ENCODE measurements around the gene ATP2C2. TPM values are rescaled to one million over a fixed set of nuclear protein-coding genes. Genes with fewer than 3 reads are reported as not detected.

The ATP2C2 gene
- polyA plus RNA-seq, 1 donor (not counting 4 experiments of a cell fraction or from before 2014, with no cell fraction given), result 0.96 TPM

GRCh38 chr16:84322749-84323148 is 45.6 kb upstream of the ATP2C2 start:
- Histone ChIP-seq H3K9me1 (ENCODE audit: control insufficient read depth, extremely low read depth, insufficient read depth, low read length) (no peaks in the 10 kb centered on the region), H3K27me3 (ENCODE audit: control insufficient read depth, extremely low read depth, insufficient read depth, low read length) (peaks cover 27% of the 10 kb centered on the region), H3K36me3 (ENCODE audit: control insufficient read depth in 2 of 2, extremely low read depth in 1 of 2, insufficient read depth in 2 of 2, low read length in 2 of 2) (no peaks in the 10 kb centered on the region), H3K79me2 (ENCODE audit: control insufficient read depth, insufficient read depth, low read length) (no peaks in the 10 kb centered on the region), H3K9me3 (ENCODE audit: control insufficient read depth, low read depth, low read length) (peaks cover 2% of the 10 kb centered on the region), H2AFZ (ENCODE audit: control insufficient read depth, low read length) (no peak overlapping the region), H3K4me3 (ENCODE audit: control insufficient read depth in 2 of 3, extremely low read depth in 1 of 3, insufficient read depth in 2 of 3, low read depth in 1 of 3, low read length in 3 of 3) (no peak overlapping the region), H3K4me2 (ENCODE audit: control insufficient read depth, extremely low read depth, insufficient read depth, low read depth, low read length) (no peak overlapping the region), H3K27ac (ENCODE audit: control insufficient read depth, insufficient read depth, low read length) (no peak overlapping the region), H4K20me1 (ENCODE audit: control insufficient read depth, extremely low read depth, insufficient read depth, low read length) (no peaks in the 10 kb centered on the region), H3K4me1 (ENCODE audit: control insufficient read depth, extremely low read depth, insufficient read depth, low read length) (no peaks in the 10 kb centered on the region), H3K9ac (ENCODE audit: control insufficient read depth, extremely low read depth, insufficient read depth, low read length) (no peak overlapping the region)
- dilution Hi-C loops (cut with MboI; ENCODE audit: extremely low pct_ligation_motif_present, low sequenced_read_pairs), result no loop called here
- FAIRE-seq (no peak), DNase-seq (ENCODE audit: low read depth, low spot score) (no peak)
- no peak for TF ChIP-seq CTCF (optimal IDR thresholded peaks at IDR 0.05 in 1 of 3, IDR thresholded peaks at IDR 0.05 in 1 of 3, conservative IDR thresholded peaks at IDR 0.05 in 1 of 3; ENCODE audit: extremely low read depth in 1 of 3, insufficient read depth in 2 of 3, low read length in 3 of 3)
- TF ChIP-seq EZH2 (IDR thresholded peaks at IDR 0.05; ENCODE audit: low read length), result no peak

- H3K4me1 ChIP-seq (ENCODE audit: control insufficient read depth, extremely low read depth, insufficient read depth, low read length), result no peaks in the 10 kb centered on the region
- no peak overlapping the region for H3K4me2 ChIP-seq (ENCODE audit: control insufficient read depth, extremely low read depth, insufficient read depth, low read depth, low read length)
- H3K9me1 ChIP-seq (ENCODE audit: control insufficient read depth, extremely low read depth, insufficient read depth, low read length), result no peaks in the 10 kb centered on the region
- no peak overlapping the region for H3K27ac ChIP-seq (ENCODE audit: control insufficient read depth, insufficient read depth, low read length)
- H3K27me3 ChIP-seq (ENCODE audit: control insufficient read depth, extremely low read depth, insufficient read depth, low read length), result peaks cover 27% of the 10 kb centered on the region
- dilution Hi-C loops (cut with MboI; ENCODE audit: extremely low pct_ligation_motif_present, low sequenced_read_pairs), result no loop called here
- no peak for TF ChIP-seq CTCF (optimal IDR thresholded peaks at IDR 0.05 in 1 of 3, IDR thresholded peaks at IDR 0.05 in 1 of 3, conservative IDR thresholded peaks at IDR 0.05 in 1 of 3; ENCODE audit: extremely low read depth in 1 of 3, insufficient read depth in 2 of 3, low read length in 3 of 3)
- no peak for TF ChIP-seq EZH2 (IDR thresholded peaks at IDR 0.05; ENCODE audit: low read length)
- FAIRE-seq (no peak), DNase-seq (ENCODE audit: low read depth, low spot score) (no peak)
- H4K20me1 ChIP-seq (ENCODE audit: control insufficient read depth, extremely low read depth, insufficient read depth, low read length), result no peaks in the 10 kb centered on the region
- H3K9ac ChIP-seq (ENCODE audit: control insufficient read depth, extremely low read depth, insufficient read depth, low read length), result no peak overlapping the region
- no peaks in the 10 kb centered on the region for H3K36me3 ChIP-seq (ENCODE audit: control insufficient read depth in 2 of 2, extremely low read depth in 1 of 2, insufficient read depth in 2 of 2, low read length in 2 of 2)
- H3K9me3 ChIP-seq (ENCODE audit: control insufficient read depth, low read depth, low read length), result no peaks in the 10 kb centered on the region
- no peak overlapping the region for H3K4me3 ChIP-seq (ENCODE audit: control insufficient read depth in 2 of 3, extremely low read depth in 1 of 3, insufficient read depth in 2 of 3, low read depth in 1 of 3, low read length in 3 of 3)
- H2AFZ ChIP-seq (ENCODE audit: control insufficient read depth, low read length), result no peak overlapping the region
- H3K79me2 ChIP-seq (ENCODE audit: control insufficient read depth, insufficient read depth, low read length), result no peaks in the 10 kb centered on the region
Observed at GRCh38 chr16:84323606-84324005, 44.7 kb upstream of the ATP2C2 start.
